Adrenal gland (tissue), 5 donors: ENCODE results near the gene PZP.

ENCODE experiments used
- CTCF ChIP-seq, 6 experiments: fragments of 450-650 bp in 4 of 6; fragments of 200-600 bp in 2 of 6; sonication (generic) in 1 of 6; IDR thresholded peaks; 1 replicate in 5 of 6; 2 replicates in 1 of 6; pipeline versions ENCODE4 v1.5.1 to v1.8.0; 2016 to 2021; ENCODE audit warnings: antibody characterized with exemption in 6 of 6, mild to moderate bottlenecking in 2 of 6, moderate library complexity in 1 of 6
- POLR2A ChIP-seq, 2 donors: fragments of 450-650 bp; IDR thresholded peaks; one replicate each; pipeline ENCODE4 v1.6.1; 2017; ENCODE audit warnings: antibody characterized with exemption in 2 of 2, mild to moderate bottlenecking in 2 of 2, moderate library complexity in 1 of 2
- donor health status: DM: no; HTN: no; CAD: no.

GRCh38 chr12:9184276-9184675 is 23.9 kb downstream of the PZP start:
- TF ChIP-seq CTCF (IDR thresholded peaks at IDR 0.05) = no peak
- no peak for TF ChIP-seq POLR2A (IDR thresholded peaks at IDR 0.05)
